ENCODE measurements around the gene ZBTB17.
"Not testable (repeated sequence)": the region's sequence is repeated elsewhere in the genome, so short reads cannot be mapped to it uniquely, and the experiment has no call there.

Gene ZBTB17

DNA sequence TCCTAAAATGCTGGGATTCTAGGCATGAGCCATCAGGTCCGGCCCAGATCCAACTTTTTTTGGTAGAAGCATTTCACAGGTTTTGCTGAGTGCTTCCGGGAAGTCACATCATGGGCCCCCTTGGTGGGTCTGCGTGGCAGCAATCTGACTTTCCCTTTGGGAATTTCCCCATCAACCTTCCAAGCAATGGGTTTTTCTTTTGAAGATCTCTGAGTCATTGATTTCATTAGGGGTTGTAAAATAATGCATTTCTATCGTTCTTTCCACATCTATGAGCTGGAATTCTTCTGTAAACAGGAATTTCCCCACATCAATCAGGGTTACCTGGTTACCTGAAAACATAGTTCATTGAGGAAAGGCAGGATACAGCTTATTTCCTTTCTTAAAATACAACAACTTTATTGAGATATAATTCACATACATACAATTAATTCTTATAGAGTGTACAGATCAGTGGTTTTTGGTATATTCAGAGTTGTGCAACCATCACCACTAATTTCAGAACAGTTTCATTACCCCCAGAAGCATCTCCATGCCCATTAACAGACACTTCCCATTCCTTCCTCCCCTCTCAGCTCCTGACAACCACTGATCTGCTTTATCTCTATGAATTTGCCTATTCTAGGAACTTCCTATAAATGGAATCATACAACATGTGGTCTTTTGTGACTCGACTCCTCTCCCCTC lies 9.9 kb upstream of the ZBTB17 start:
- no peak for DNase-seq

DNA sequence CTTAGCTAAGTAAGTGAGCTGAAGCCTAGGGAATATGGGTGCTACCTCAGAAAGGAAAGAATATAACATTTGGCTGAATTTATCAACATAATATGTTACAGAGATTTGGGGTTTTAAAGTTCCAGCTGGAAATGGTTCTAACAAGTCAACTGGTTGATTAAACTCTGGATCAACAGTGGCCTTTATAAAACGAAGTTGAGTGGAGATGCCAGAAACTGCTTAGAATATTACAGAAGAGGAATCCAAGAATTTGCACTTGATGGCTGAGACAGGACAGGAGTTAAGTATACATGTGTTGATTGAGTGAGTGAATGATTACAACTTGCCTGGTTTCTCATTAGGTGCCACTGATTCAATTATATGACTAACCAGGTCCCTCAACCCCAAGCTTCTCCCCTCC lies 7.4 kb upstream of the ZBTB17 start:
- DNase-seq: no peak

DNA sequence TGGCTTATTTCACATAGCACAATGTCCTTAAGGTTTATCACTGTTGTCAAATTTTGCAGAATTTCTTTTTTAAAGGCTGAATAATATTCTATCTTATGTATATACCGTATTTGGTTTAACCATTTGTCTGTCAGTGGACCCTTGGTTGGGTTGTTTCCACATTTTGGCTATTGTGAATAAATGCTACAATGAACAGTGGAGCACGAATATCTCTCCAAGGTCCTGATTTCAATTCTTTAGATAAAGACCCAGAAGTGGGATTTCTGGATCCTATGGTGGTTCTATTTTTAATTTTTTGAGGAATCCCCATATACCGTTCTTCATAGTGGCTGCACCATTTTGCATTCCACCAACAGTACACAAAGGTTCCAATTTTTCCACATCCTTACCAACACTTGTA lies 5.8 kb upstream of the ZBTB17 start:
- no peak for DNase-seq

DNA sequence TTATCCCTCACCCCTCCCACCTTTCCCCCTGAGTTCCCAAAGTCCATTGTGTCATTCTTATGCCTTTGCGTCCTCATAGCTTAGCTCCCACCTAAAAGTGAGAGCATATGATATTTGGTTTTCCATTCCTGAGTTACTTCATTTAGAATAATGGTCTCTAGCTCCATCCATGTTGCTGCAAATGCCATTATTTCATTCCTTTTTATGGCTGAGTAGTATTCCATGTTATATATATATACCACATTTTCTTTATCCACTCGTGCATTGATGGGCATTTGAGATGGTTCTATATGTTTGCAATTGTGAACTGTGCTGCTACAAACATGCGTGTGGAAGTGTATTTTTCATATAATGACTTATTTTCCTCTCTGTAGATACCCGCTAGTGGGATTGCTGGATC lies 2.0 kb upstream of the ZBTB17 start:
- DNase-seq: not testable (repeated sequence)

DNA sequence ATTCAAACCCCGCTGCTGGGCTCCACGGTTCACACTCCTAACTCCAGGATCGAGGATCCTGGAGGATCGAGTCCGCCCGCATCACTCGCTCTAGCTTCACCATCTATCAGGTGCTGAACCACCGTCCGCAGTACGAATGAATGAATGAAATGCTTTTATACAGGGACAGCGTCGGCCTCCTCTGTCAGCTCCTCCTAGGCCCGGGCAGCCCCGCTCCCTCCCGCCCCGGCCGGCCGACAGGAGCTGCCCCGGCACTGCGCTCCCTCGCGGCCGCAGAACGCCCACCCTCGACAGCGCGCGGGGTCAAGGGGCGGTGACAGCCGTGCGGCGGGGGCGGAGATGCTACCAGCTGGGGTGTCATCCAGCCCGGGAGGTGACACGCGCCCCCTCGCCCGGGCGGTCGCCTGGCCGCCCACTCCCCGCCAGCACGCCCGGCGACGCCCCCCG lies 520 bp downstream of the ZBTB17 start:
- peak; percentile 64 for DNase-seq

DNA sequence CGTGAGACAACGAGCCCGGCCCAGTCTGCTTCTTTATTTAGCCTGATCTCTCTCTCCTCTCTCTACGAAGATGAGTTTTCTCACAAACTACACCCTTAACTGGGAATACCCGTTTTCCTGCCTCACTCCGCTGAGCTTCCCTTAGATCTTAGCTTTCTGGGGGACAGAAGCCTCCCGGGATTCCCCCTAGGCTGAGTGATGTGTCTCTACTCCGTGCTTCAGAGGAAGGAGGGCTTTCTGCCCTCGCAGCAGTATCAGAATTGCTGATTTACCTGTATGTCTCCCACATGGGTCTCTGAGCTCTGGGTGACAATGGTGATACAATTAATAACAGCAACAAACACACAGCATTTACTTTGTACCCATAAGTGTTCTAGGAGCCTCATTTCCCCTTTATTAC lies 1.0 kb downstream of the ZBTB17 start:
- no peak for DNase-seq

DNA sequence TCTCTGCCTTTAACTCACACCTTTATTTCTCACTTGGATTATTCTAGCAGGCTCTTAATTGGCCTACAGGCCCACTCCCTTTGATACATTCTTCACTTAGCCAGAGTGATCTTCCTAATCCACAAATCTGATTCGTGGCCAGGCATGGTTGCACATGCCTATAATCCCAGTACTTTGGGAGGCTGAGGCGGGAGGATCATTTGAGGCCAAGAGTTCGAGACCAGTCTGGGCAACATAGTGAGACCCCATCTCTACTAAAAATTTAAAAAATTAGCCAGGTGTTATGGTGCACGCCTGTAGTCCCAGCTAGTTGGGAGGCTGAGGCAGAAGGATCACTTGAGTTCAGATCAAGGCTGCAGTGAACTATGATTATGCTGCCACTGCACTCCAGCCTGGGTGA lies 2.1 kb downstream of the ZBTB17 start:
- DNase-seq: no peak

DNA sequence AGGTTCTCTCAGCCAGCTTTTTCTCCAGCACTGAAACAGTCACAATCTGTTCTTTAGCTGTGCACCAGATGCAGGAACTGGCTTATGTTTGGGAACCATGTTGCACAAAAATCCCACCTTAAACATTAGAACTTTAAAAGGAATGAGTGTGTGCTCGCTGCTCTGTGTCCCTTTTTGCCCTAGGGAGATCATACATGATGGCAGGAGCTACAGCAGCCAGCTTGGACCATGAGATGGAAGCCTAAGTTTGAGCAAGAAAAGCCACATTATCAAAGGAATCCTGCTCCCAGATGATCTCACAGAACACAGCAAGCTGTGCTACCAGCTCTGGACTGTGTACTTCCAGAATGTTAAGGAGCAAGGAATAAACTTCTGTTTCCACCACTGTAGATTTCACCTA lies 3.5 kb downstream of the ZBTB17 start:
- no peak for DNase-seq

DNA sequence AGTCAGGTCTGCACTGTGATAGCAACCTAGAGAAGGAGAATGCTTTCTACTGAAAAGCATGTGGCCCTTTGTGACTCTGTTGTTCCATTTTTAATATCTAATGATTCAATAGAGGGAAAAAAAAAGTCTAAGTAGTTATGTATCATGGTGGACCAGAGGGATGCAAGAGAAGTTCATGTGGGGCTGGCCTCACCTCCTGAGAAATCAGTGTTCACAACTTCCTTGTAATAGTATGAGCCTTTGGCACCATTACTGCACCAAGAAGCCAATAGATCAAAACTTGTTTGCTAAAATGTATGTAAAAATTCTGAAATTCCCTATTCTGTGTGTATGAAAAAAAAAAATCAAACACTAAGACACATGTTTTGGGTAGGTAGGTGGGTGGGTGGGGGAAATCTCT lies 5.0 kb downstream of the ZBTB17 start:
- DNase-seq: no peak

DNA sequence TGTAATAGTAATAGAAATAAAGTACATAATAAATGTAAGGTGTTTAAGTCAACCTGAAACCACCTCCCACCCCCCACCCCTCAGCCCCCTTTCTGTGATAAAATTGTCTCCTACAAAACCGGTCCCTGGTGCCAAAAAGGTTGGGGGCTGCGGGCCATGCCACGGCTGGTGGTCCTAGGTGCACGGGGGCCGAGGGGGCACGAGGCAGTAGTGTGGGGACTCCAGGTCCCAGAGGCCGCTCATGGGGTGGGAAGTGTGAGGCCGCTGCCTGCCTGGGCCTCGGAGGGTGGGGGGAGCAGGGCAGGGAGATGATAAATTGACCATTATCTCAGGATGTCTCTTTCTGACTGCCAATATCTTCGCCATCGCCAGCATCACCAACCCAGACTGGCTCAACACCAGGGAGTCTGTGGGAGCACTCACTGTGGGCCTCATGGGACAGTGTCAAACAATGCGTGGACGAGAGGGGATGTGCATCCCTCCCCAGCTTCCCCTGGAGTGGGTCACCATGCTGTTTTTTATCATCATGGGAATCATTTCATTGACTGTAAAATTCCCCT lies 6.5 kb downstream of the ZBTB17 start:
- DNase-seq: no peak

DNA sequence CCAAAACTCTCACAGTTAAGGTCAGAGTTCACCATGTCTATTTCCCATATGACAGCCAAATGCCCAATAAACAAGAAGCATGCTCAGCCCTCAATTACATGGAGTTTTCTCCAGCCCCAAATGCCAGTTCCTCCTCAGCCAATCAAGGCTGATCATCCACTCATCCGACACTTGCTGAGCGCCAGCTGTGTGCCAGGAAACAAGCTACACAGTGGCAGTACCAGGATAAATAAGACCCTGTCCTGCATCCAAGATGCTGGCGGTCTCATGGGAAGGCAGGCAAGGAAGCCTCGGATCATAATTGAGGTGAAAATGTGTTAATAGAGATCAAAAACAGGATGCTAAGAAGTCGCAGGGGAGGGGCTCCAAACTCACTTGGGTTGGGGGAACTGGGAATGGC lies 7.7 kb downstream of the ZBTB17 start:
- no peak for DNase-seq

DNA sequence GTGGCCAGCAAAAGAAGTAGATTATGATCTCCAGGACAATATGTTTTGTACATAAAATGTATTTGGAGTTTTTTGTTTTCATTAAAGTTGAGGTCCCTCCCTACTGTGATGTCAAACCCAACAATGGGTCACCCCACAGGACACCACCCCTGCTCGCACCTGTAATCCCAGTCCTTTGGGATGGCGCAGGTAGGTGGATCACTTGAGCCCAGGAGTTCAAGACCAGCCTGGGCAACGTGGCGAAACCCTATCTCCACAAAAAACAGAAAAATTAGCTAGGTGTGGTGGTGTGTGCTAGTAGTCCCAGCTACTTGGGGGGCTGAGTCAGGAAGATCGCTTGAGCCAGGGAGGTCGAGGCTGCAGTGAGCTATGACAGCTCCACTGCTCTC lies 9.0 kb downstream of the ZBTB17 start:
- DNase-seq: no peak

DNA sequence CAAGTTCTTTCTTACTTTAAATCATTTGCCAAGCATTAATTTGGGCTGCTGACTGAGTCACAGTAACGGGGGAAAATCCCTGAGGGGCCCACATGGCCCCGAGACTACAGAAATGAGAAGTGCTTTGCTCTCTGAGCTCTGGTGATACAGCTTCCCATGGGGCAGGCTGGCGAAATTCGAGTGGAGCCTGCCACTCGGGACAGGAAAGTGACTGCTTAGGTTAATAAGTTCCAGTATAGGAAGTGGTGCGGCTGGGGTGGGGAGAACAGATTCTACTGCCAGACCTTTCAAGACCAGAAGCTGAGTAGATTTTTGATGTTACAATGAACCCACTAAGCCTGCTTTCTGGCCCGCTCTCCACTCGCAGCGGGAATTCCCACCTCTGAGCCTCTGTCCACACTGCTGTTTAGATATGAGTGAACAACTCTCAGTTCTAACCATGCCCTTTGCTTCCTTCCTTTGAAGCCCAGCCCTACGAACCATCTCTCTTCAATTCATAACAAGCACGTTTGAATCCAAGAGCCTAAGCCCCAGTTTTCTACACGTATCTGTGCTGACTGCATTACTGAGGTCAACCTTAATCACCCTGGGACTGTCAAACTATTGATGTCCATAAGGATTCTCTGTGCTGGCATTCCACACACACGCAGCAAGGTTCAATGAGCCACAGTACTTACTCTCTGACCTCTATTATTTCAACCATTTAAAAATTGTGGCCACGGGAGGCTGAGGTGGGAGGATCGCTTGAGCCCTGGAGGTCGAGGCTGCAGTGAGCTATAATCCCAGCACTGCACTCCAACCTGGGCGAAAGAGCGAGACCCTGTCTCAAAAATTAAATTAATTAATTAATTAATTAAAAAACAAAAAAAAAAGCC lies 9.6 kb downstream of the ZBTB17 start:
- DNase-seq: no peak

DNA sequence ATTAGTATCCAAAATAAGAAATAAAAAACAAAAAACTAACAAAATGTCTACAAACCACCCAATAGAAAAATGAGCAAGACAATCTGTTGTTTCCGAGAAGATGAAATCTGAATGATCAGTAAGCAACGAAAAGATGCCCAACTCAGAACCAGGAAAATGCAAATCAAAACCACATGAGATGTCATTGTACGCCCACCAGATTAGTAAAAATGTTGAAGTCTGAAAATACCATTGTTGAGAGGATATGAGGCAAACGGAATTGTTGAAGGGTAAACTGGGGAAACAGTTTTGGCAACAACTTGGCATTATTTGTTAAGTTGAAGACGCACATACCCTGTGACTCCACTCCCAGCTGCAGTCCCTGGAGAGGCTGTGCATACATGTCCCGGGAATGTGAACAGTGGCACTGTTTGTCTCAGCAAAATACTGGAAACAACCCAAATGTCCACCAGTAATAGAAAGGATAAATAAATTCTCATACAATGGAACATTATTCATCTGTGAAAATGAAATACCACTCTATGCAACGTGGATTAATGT lies 10.6 kb downstream of the ZBTB17 start:
- no peak for DNase-seq

DNA sequence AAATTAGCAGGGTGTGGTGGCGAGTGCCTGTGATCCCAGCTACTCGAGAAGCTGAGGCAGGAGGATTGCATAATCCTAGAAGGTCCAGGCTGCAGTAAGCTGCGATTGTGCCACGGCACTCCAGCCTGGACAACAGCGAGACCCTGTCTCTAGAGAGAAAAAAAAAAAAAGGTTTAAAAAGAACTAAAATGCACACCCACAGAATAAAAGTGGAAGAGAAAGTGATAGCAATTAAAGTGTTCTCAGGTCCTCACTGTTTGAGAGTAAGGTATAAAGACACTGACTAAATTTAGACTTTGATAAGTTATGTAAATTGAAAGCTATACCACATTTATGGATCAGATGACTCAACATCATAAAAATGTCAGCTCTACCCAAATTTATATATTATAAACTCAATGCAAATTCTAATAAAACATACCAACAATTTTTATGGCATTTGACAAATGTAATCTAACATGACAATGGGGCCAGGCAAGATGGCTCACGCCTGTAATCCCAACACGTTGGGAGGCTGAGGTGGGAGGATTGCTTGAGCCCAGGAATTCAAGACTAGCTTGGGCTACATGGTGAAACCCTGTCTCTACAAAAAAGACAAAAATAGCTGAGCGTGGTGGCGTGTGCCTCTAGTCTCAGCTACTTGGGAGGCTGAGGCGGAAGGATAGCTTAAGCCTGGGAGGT lies 11.8 kb downstream of the ZBTB17 start:
- DNase-seq: no peak

DNA sequence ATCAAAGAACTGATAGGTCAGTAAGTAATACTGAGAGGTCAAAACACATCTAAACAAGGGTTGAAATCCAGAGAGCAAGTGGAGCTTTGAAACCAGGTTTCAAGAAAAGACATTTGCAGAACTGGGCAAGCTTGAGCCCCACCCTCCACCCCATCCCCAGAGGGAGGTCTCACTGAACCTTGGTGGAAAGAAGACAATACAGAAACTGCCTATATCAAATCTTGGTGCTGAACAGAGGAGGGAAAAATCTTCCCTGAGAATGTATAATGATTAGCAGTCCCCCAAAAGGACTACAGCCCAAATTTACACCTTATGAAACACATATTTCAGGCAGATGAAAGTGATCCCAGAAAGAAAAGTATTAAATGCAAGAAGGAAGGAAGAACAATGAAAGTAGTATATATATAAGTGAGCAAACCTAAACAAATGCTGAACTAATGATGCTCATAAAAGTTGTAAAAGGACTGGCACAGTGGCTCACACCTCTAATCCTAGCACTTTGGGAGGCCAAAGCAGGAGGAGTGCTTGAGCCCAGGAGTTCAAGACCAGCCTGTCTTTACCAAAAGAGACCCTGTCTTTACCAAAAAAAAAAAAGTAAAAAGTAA lies 12.4 kb downstream of the ZBTB17 start:
- no peak for DNase-seq

DNA sequence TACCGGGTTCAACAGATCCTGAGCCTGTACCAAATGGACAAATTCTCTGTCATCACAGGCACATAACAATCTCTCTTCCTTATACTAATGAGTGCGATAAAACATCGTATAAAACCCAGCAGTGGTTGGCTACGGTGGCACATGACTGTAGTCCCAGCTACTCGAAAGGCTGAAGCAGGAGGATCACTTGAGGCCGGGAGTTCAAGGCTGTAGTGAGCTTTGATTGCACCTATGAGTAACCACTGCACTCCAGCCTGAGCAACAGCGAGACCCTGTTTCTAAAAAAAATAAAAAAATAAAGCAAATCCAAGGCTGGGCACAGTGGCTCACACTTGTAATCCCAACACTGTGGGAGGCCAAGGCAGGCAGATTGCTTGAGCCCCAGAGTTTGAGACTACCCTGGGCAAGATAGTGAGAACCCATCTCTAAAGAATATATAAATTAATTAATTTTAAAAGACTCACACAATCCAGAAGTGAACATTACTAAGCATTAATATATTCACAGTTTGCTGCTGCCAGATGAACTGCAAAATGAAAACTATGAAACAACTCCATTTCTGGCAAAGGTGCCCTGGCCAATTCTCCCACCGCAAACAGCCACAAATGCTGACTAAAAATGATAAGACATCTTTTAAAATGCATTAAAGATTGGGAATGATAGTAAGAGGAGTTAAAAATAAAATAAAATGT lies 13.1 kb downstream of the ZBTB17 start:
- DNase-seq: no peak

DNA sequence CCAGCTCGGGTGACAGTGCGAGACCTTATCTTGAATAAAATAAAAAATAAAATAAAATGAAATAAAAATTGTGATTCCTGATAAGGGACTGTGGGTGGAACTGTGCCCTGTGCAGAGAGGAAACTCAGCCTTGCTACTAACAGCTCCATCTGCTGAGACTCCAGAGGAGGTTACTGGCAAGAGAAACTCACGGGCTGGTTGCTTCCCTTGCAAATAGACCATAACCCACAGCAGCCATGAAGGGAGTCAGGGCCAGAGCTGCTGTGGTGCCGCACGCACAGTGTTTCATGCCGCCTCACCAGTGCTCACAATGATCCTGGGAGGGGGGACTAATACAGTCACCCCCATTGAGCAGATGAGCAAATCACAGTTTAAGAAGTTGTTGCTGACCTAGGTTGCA lies 13.7 kb downstream of the ZBTB17 start:
- no peak for DNase-seq

DNA sequence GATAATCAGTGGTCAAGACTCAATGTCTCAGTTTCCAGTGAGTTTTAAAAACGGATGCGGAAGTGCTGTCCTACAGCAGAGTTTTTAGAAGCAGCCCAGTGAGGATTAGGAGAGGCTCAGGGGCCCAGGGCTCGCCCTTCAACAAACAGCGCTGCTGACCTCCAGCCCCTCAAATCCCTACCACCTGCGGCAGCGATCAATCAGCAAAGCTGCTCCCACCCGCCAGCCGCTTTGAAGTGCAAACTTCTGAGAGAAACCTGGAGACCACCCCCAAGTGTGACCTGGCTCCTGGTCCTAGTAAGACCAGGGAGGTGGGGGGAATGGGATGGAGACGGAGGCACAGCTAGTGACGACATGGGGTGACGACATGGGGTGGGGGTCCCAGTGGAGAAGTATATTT lies 14.4 kb downstream of the ZBTB17 start:
- no peak for DNase-seq

DNA sequence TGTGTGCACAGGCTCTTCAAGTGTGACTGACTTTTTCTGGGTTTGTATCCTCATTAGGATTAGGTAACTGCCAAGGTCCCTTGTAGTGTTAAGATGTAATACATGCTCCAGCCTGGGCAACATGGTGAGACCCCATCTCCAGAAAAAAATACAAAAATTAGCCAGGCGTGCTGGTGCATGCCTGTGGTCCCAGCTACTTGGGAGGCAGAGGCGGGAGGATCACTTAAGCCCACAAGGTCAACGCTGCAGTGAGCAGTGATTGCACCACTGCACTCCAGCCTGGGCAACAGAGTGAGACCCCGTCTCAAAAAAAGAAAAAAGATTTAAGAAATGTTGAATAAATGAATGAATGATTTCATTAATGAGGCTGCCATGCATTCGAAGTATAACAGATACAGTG lies 15.1 kb downstream of the ZBTB17 start:
- no peak for DNase-seq

DNA sequence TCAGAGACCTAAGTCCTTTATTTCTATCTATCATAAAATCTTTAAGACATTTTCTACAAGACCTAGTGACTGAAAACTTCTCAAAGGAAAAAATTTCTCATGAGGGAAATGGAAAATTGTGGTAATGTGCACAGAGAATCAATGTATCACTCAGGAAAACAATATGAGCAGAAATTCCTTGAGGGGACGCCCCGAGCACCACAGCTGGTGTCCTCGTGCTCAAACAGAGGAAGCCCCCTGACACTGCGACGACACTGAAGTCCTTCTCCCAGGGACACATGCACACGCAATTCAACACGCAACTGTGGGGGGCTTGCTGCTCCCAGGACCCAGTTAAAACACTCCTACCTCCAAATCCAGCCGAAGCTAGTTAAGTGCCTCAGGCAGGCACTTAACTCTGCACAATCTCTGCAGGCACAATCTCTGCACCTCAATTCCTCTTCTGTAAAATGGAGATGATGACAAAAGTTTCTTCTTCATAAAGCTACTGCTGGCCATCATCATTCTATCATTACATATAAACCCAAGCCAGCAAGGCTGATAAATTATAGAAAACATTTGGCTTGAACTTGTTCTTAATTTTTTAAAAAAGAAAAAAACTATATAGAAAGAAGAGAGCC lies 16.0 kb downstream of the ZBTB17 start:
- no peak for DNase-seq

DNA sequence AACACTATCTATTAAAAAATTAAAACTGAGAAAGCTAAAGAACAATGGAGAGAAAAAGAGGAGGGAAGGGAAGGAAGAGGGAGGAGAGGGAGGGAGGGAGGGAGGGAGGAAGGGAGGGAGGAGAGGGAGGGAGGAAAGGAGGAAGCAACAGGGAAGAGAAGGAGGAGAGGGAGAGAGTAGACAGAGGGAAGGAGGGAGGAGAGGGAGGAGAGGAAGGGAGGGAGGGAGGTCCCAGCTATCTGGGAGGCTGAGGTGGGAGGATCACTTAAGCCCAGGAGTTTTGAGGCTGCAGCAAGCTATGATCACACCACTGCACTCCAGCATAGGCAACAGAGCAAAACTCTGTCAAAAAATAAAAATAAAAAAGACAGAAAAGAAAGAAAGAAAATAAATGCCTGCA lies 16.5 kb downstream of the ZBTB17 start:
- no peak for DNase-seq
